HL-60 (cell line): ENCODE data around the gene MLLT10.

Experiments
- DNase-seq, 2 experiments: peaks; one replicate each; pipeline ENCODE4 v3.0.0-alpha.2; 2010 to 2020; ENCODE audit warnings: low read depth in 1 of 2, low spot score in 1 of 2
- H3K27ac ChIP-seq: fragments of 250-450 bp; sonication (Bioruptor Pico); replicated peaks from 2 replicates; pipeline ENCODE4 v1.5.1; 2020; ENCODE audit warnings: mild to moderate bottlenecking, moderate library complexity
- H3K27me3 ChIP-seq: fragments of 250-450 bp; sonication (Bioruptor Pico); 2 replicates; pipeline ENCODE4 v1.5.1; 2021; ENCODE audit warnings: mild to moderate bottlenecking, moderate library complexity; ENCODE audit not compliant: insufficient read depth, poor library complexity, severe bottlenecking
- H3K4me3 ChIP-seq: replicated peaks from 2 replicates; pipeline ENCODE4 v1.5.1; 2011; ENCODE audit warnings: mild to moderate bottlenecking, control low read depth, low read length; ENCODE audit not compliant: insufficient read depth
- GABPA ChIP-seq: IDR thresholded peaks from 2 replicates; pipeline ENCODE4 v1.6.1; 2012; ENCODE audit warnings: low read depth
- POLR2AphosphoS5 ChIP-seq: IDR thresholded peaks from 2 replicates; pipeline ENCODE4 v1.6.1; 2012; ENCODE audit warnings: low read depth
- SPI1 ChIP-seq: IDR thresholded peaks from 2 replicates; pipeline ENCODE4 v1.6.1; 2012; ENCODE audit warnings: low read depth, mild to moderate bottlenecking, borderline replicate concordance
- TF ChIP-seq, protein P1 (sequence below): IDR thresholded peaks from one replicate; pipeline ENCODE4 v1.5.1; 2011; ENCODE audit warnings: low read length, control low read depth, inconsistent platforms; ENCODE audit not compliant: insufficient read depth
- TF ChIP-seq, protein P2 (sequence below): IDR thresholded peaks from 2 replicates; pipeline ENCODE4 v1.6.1; 2012; ENCODE audit warnings: low read depth; ENCODE audit not compliant: insufficient replicate concordance

Gene MLLT10

DNA sequence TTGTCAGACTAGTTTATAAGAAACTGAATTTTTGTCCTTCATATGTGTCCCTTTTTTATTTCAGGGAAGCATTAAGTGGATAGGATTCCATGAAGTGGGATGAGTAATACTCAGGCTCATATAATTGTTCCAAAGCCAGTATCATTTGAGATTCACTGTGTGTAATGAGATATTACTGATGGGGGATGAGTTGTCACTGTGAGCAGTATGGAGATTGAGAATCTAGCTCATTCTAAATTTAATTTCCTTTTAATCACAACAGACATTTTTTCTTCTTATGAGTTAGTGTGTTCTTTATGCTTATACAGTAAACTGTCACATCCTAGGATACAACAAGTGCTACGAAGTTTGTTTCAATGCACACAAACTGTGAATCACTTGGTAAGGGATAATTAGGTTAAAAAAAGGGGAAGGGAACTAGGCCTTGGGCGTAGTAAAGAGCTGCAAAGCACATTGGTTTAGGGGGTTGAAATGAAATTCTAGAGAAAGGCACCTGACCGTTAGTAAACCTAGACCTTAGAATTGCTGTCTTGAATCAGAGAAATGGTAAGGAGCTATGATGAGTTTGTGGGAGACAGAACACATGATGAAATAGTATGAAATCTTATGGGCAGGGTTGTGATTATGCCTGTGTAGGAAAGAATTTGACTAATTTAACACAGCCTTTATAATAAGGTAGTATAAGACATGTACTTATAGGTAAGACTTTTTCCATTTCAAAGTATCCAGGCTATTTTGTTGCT, 153.4 kb downstream of the MLLT10 start:
- Histone ChIP-seq H3K27me3 (no peaks in the 10 kb centered on the region), H3K27ac (no peak overlapping the region), H3K4me3 (no peak overlapping the region)
- TF ChIP-seq, protein P1, sequence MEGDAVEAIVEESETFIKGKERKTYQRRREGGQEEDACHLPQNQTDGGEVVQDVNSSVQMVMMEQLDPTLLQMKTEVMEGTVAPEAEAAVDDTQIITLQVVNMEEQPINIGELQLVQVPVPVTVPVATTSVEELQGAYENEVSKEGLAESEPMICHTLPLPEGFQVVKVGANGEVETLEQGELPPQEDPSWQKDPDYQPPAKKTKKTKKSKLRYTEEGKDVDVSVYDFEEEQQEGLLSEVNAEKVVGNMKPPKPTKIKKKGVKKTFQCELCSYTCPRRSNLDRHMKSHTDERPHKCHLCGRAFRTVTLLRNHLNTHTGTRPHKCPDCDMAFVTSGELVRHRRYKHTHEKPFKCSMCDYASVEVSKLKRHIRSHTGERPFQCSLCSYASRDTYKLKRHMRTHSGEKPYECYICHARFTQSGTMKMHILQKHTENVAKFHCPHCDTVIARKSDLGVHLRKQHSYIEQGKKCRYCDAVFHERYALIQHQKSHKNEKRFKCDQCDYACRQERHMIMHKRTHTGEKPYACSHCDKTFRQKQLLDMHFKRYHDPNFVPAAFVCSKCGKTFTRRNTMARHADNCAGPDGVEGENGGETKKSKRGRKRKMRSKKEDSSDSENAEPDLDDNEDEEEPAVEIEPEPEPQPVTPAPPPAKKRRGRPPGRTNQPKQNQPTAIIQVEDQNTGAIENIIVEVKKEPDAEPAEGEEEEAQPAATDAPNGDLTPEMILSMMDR, result no peak
- TF ChIP-seq POLR2AphosphoS5 (no peak), SPI1 (no peak), GABPA (no peak)
- TF ChIP-seq, protein P2, sequence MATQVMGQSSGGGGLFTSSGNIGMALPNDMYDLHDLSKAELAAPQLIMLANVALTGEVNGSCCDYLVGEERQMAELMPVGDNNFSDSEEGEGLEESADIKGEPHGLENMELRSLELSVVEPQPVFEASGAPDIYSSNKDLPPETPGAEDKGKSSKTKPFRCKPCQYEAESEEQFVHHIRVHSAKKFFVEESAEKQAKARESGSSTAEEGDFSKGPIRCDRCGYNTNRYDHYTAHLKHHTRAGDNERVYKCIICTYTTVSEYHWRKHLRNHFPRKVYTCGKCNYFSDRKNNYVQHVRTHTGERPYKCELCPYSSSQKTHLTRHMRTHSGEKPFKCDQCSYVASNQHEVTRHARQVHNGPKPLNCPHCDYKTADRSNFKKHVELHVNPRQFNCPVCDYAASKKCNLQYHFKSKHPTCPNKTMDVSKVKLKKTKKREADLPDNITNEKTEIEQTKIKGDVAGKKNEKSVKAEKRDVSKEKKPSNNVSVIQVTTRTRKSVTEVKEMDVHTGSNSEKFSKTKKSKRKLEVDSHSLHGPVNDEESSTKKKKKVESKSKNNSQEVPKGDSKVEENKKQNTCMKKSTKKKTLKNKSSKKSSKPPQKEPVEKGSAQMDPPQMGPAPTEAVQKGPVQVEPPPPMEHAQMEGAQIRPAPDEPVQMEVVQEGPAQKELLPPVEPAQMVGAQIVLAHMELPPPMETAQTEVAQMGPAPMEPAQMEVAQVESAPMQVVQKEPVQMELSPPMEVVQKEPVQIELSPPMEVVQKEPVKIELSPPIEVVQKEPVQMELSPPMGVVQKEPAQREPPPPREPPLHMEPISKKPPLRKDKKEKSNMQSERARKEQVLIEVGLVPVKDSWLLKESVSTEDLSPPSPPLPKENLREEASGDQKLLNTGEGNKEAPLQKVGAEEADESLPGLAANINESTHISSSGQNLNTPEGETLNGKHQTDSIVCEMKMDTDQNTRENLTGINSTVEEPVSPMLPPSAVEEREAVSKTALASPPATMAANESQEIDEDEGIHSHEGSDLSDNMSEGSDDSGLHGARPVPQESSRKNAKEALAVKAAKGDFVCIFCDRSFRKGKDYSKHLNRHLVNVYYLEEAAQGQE, result no peak
- no peak for DNase-seq

DNA sequence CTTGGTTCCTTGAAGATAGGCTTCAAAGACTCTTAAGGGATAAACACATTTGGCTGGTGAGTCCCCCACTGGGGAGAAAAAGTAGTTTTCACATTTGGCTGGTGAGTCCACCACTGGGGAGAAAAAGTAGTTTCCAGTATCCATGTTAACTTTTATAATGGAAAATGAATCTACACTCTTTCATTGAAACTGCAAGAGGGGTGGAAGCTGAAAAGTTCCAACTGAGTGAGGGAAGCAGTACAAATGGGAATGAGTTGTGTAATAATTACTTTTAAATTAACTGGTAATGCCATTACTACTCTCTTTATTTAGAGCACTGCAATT, 153.9 kb downstream of the MLLT10 start:
- DNase-seq, result no peak
- H3K27me3 ChIP-seq, result no peaks in the 10 kb centered on the region
- no peak overlapping the region for H3K27ac ChIP-seq

DNA sequence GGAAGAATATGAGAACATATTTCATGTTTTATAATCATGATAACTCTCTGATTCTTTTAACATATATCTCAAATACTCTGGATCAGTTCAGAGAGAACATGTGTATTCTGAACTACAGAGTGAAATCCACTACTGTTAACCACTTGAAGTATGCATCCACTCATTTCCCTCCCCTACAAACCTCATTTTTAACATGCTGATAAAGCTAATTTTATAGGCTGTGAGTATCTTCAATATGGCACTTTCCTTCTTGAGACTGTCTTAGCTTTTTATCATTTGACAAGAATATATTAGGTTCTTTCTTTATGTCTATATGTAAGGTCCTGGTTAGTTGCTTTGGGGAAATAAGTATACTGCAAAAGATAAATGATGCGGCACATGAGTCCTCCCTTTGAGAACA, 154.8 kb downstream of the MLLT10 start:
- Histone ChIP-seq H3K27me3 (no peaks in the 10 kb centered on the region), H3K27ac (no peak overlapping the region)
- TF ChIP-seq, protein P2, result no peak
- TF ChIP-seq SPI1 (no peak), GABPA (no peak), POLR2AphosphoS5 (no peak)

More for the DNA sequence above, 153.9 kb downstream of the MLLT10 start:
- TF ChIP-seq, protein P1, result no peak
- no peak for TF ChIP-seq GABPA
- no peak overlapping the region for H3K4me3 ChIP-seq

GRCh38 chr10:21689881-21690280, 155.8 kb downstream of the MLLT10 start:
- no peak for DNase-seq
- Histone ChIP-seq H3K4me3 (no peak overlapping the region), H3K27ac (no peak overlapping the region), H3K27me3 (no peaks in the 10 kb centered on the region)
- TF ChIP-seq, protein P1, result no peak
- no peak for TF ChIP-seq SPI1
- no peak for TF ChIP-seq POLR2AphosphoS5
- TF ChIP-seq GABPA, result no peak
- TF ChIP-seq, protein P2, result no peak

More for the DNA sequence above, 154.8 kb downstream of the MLLT10 start:
- no peak for DNase-seq
- H3K4me3 ChIP-seq, result no peak overlapping the region
